Erythroblast (primary cell): ENCODE data around the gene CNGB1.

Experiments used
- GATA1 ChIP-seq: IDR thresholded peaks from 2 replicates; pipeline ENCODE4 v1.6.1; 2011; ENCODE audit warnings: low read depth, mild to moderate bottlenecking, control low read depth, low read length, moderate library complexity
- POLR2A ChIP-seq: IDR thresholded peaks from 2 replicates; pipeline ENCODE4 v1.6.1; 2011; ENCODE audit warnings: mild to moderate bottlenecking, low read length

- TF ChIP-seq POLR2A, result no peak
- no peak for TF ChIP-seq GATA1
Observed at GRCh38 chr16:57971848-57972247, 920 bp upstream of the CNGB1 start.
